Natural killer cell (primary cell): ENCODE data around the gene PAM. TPM values are rescaled to one million over a fixed set of nuclear protein-coding genes. Genes with fewer than 3 reads are reported as not detected.

Source experiments
- ATAC-seq, 3 donors: fragments of 150-1000 bp in 2 of 3; fragments of 200-7000 bp in 1 of 3; cut with Tn5 transposase; 1 replicate in 1 of 3; 2 replicates in 2 of 3; pipeline ENCODE4 v1.10.0; 2021; ENCODE audit warnings: mild to moderate bottlenecking in 2 of 3, moderate library complexity in 2 of 3
- DNase-seq, 2 donors: peaks; one replicate each; pipeline versions ENCODE4 v3.0.0 to v3.0.0-alpha.2; 2013 to 2021; ENCODE audit warnings: mixed read lengths in 1 of 2
- H3K27ac ChIP-seq: one replicate; pipeline ENCODE4 v1.5.1; 2013; ENCODE audit warnings: mild to moderate bottlenecking, low read length
- H3K27me3 ChIP-seq: one replicate; pipeline ENCODE4 v1.6.1; 2013; ENCODE audit warnings: low read length; ENCODE audit not compliant: control insufficient read depth, insufficient read depth
- H3K36me3 ChIP-seq: one replicate; pipeline ENCODE4 v1.6.1; 2013; ENCODE audit warnings: low read length; ENCODE audit not compliant: control insufficient read depth, insufficient read depth
- H3K4me1 ChIP-seq: one replicate; pipeline ENCODE4 v1.6.1; 2013; ENCODE audit warnings: low read length; ENCODE audit not compliant: control insufficient read depth, insufficient read depth
- H3K4me3 ChIP-seq: one replicate; pipeline ENCODE4 v1.5.1; 2013; ENCODE audit warnings: low read length
- H3K9me3 ChIP-seq: one replicate; pipeline ENCODE4 v1.6.1; 2013; ENCODE audit warnings: low read length; ENCODE audit not compliant: control insufficient read depth, insufficient read depth
- H3K27ac Mint-ChIP-seq, 2 donors: one replicate each; pipeline ENCODE4 v1.8.0; 2022; ENCODE audit warnings: mild to moderate bottlenecking in 2 of 2, mixed read lengths in 2 of 2, moderate library complexity in 1 of 2
- H3K27me3 Mint-ChIP-seq, 2 donors: one replicate each; pipeline ENCODE4 v1.8.0; 2022; ENCODE audit warnings: low read depth in 2 of 2, mixed read lengths in 2 of 2
- H3K36me3 Mint-ChIP-seq: one replicate; pipeline ENCODE4 v1.8.0; 2022; ENCODE audit warnings: mixed read lengths
- H3K4me1 Mint-ChIP-seq, 2 donors: one replicate each; pipeline ENCODE4 v1.8.0; 2022; ENCODE audit warnings: mixed read lengths in 2 of 2
- H3K4me3 Mint-ChIP-seq: one replicate; pipeline ENCODE4 v1.8.0; 2022; ENCODE audit warnings: mild to moderate bottlenecking, moderate library complexity, mixed read lengths
- H3K9me3 Mint-ChIP-seq, 2 donors: one replicate each; pipeline ENCODE4 v1.8.0; 2022; ENCODE audit warnings: mixed read lengths in 2 of 2
- WGBS: methylation state at CpG from one replicate; pipeline ENCODE4 v1.1.7; 2013; ENCODE audit warnings: missing lambda C conversion rate; ENCODE audit not compliant: insufficient coverage; 5-methylcytosine and 5-hydroxymethylcytosine counted together
- intact Hi-C: fragments of 100-400 bp; cut with micrococcal nuclease; formaldehyde crosslinking; loops from one replicate; pipeline ENCODE4 v1.14.2; 2022
- total RNA-seq, 4 donors: library from RNA; stranded (reverse); fragments of 120-200 nt in 1 of 4; gene quantifications; one replicate each; pipeline versions ENCODE4 v1.2.3 to v1.2.4, GENCODE V29; 2013 to 2022
- TF ChIP-seq, protein P1 (sequence below): fragments of 200-600 bp; IDR thresholded peaks from one replicate; pipeline ENCODE4 v1.8.0; 2022; ENCODE audit warnings: antibody characterized with exemption

Gene PAM
- total RNA-seq, 3 donors from 2014 or later (not counting 1 experiment from before 2014, with no cell fraction given), result 67.6 to 79.9 (median 75.3) TPM

DNA sequence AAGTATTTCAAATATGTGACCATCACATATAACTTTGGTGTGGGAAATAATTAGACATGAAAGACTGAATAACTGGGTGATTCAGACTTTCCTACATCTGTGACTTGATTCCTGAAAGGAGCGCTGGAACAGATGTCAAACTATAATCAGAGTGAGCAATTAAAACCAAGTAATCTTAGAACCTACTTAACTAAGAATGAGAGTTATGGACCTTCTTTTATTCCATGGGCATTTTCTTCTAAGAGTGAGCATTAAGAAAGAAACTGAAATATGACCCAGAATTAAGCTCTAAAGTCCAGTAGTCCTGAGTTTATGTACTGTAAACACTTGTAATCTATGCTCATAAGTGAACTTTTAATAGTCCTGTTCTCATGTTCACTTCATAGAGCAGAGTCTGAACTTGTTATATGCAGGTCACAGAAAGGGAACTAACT, 68.4 kb downstream of the PAM start:
- no peaks in the 10 kb centered on the region for H3K4me1 ChIP-seq
- intact Hi-C loops, result no loop called here
- H3K27me3 Mint-ChIP-seq, result no peaks in the 10 kb centered on the region
- H3K27ac ChIP-seq, result no peak overlapping the region
- TF ChIP-seq, protein P1, sequence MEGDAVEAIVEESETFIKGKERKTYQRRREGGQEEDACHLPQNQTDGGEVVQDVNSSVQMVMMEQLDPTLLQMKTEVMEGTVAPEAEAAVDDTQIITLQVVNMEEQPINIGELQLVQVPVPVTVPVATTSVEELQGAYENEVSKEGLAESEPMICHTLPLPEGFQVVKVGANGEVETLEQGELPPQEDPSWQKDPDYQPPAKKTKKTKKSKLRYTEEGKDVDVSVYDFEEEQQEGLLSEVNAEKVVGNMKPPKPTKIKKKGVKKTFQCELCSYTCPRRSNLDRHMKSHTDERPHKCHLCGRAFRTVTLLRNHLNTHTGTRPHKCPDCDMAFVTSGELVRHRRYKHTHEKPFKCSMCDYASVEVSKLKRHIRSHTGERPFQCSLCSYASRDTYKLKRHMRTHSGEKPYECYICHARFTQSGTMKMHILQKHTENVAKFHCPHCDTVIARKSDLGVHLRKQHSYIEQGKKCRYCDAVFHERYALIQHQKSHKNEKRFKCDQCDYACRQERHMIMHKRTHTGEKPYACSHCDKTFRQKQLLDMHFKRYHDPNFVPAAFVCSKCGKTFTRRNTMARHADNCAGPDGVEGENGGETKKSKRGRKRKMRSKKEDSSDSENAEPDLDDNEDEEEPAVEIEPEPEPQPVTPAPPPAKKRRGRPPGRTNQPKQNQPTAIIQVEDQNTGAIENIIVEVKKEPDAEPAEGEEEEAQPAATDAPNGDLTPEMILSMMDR, result no peak
- H3K36me3 ChIP-seq, result no peaks in the 10 kb centered on the region
- H3K27me3 ChIP-seq, result no peaks in the 10 kb centered on the region
- no peaks in the 10 kb centered on the region for H3K9me3 Mint-ChIP-seq
- no peaks in the 10 kb centered on the region for H3K36me3 Mint-ChIP-seq
- no peak overlapping the region for H3K4me3 Mint-ChIP-seq
- no peak overlapping the region for H3K4me3 ChIP-seq
- H3K9me3 ChIP-seq, result no peaks in the 10 kb centered on the region
- H3K4me1 Mint-ChIP-seq, result peaks cover 4 to 11% of the 10 kb centered on the region in 2 donors
- ATAC-seq (no peak), DNase-seq (no peak)
- H3K27ac Mint-ChIP-seq, result peak overlapping the region in 1 of 2 donors; percentile 35
- no CpG with 5 or more reads among the region's 1 CpG for WGBS

DNA sequence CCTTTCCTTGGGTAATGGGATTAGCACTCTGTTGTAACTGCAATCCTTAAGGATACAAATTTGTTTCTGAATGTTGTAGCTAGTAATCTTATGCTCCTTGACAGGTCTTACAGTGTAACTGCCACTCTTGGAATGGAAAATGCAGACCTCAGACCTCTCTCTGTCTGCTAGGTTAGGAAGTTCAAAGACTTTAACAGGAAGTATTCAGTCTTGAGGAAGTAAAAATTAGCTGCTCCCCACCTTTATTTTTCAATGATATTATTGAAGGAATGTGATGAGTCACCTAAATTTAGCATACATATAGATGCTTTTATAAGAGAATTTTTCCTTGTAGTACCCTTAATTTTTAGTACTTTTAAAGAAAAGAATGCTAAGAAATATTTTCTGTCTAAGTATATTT, 71.5 kb downstream of the PAM start:
- H3K9me3 Mint-ChIP-seq, result no peaks in the 10 kb centered on the region
- intact Hi-C loops, result no loop called here
- no peaks in the 10 kb centered on the region for H3K27me3 Mint-ChIP-seq
- no peak overlapping the region for H3K27ac Mint-ChIP-seq
- TF ChIP-seq, protein P1, result no peak
- Histone ChIP-seq H3K27me3 (no peaks in the 10 kb centered on the region), H3K4me1 (no peaks in the 10 kb centered on the region), H3K36me3 (no peaks in the 10 kb centered on the region), H3K27ac (no peak overlapping the region), H3K4me3 (no peak overlapping the region), H3K9me3 (no peaks in the 10 kb centered on the region)
- H3K4me3 Mint-ChIP-seq, result no peak overlapping the region
- DNase-seq (no peak), ATAC-seq (no peak)
- no peaks in the 10 kb centered on the region for H3K36me3 Mint-ChIP-seq
- peaks cover 4 to 21% of the 10 kb centered on the region in 2 donors for H3K4me1 Mint-ChIP-seq

DNA sequence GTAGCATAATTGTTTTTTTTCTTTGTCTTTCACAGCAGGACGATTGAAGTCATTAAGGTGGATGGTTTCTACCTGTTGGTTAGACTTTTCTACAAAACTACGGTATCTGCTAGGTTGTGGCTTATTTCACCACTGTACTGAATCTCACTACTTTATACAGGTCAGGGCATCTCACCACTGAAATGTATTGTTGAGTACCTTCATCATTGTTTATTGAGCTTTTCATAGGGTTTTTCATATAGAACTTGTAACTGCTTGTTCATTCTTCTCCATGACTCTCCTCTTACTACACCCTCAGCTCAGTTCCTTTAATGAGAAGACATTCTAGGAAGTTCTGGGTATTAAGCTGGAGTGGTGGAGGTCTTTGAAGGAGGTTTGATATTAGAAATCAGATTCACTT, 75.1 kb downstream of the PAM start:
- TF ChIP-seq, protein P1, result no peak
- 100% methylated on average over 1 of the region's 2 CpGs for WGBS
- H3K4me1 Mint-ChIP-seq, result peaks cover 35 to 39% of the 10 kb centered on the region in 2 donors

DNA sequence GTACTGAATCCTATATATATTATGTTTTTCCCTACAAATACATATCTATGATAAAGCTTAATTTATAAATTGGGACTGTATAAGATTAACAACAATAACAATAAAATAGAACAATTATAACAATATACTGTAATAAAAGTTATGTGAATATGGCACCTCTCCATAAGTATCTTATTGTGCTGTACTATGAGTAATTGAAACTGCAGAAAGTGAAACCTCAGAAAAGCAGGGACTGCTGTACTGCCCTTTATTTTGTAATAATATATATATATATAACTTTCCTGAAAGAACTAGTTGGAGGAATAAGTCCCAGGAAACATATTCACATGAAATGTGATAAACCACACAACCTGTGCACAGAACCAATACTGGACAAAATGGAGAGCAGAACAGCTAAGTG, 77.3 kb downstream of the PAM start:
- peak; percentile 57 to 66 (median 66) for ATAC-seq
- Histone ChIP-seq H3K9me3 (no peaks in the 10 kb centered on the region), H3K27me3 (no peaks in the 10 kb centered on the region), H3K4me1 (peaks cover 15% of the 10 kb centered on the region), H3K27ac (no peak overlapping the region), H3K4me3 (no peak overlapping the region), H3K36me3 (no peaks in the 10 kb centered on the region)
- no peaks in the 10 kb centered on the region for H3K36me3 Mint-ChIP-seq
- peaks cover 57 to 58% of the 10 kb centered on the region in 2 donors for H3K4me1 Mint-ChIP-seq
- DNase-seq, result no peak
- no peaks in the 10 kb centered on the region for H3K9me3 Mint-ChIP-seq
- no peak overlapping the region for H3K4me3 Mint-ChIP-seq
- no peaks in the 10 kb centered on the region for H3K27me3 Mint-ChIP-seq
- H3K27ac Mint-ChIP-seq, result peak overlapping the region; percentile 68 to 71
- intact Hi-C loops, result no loop called here
- TF ChIP-seq, protein P1, result no peak

More for the DNA sequence above, 75.1 kb downstream of the PAM start:
- ATAC-seq (no peak), DNase-seq (no peak)
- H3K27me3 Mint-ChIP-seq, result no peaks in the 10 kb centered on the region
- no peaks in the 10 kb centered on the region for H3K9me3 Mint-ChIP-seq
- H3K27ac Mint-ChIP-seq, result no peak overlapping the region
- H3K36me3 Mint-ChIP-seq, result no peaks in the 10 kb centered on the region
- no peaks in the 10 kb centered on the region for H3K27me3 ChIP-seq
- H3K9me3 ChIP-seq, result no peaks in the 10 kb centered on the region
- peaks cover 5% of the 10 kb centered on the region for H3K4me1 ChIP-seq
- no peak overlapping the region for H3K4me3 Mint-ChIP-seq
- intact Hi-C loops, result no loop called here
- no peak overlapping the region for H3K4me3 ChIP-seq
- H3K36me3 ChIP-seq, result no peaks in the 10 kb centered on the region
- no peak overlapping the region for H3K27ac ChIP-seq
